HG03442 (cell line): ENCODE measurements around the gene ADAMTS4.
"Not testable (repeated sequence)": the region's sequence is repeated elsewhere in the genome, so short reads cannot be mapped to it uniquely, and the experiment has no call there.

Experiments used
- ATAC-seq: cut with Tn5 transposase; IDR thresholded peaks from one replicate; pipeline ENCODE4 v1.9.1; 2021; ENCODE audit warnings: mild to moderate bottlenecking, moderate library complexity; ENCODE audit not compliant: unreplicated experiment

The ADAMTS4 gene

GRCh38 chr1:161198897-161199431, at the start of gene ADAMTS4:
ADAMTS4 (minus strand) TSS chr1:161199054; CDS start chr1:161198627, 427 bp downstream.
- ATAC-seq: no peak

GRCh38 chr1:161244888-161245287, 46.0 kb upstream of the ADAMTS4 start:
- no peak for ATAC-seq

GRCh38 chr1:161242313-161242712, 43.5 kb upstream of the ADAMTS4 start:
- no peak for ATAC-seq

- ATAC-seq: no peak
Measured at GRCh38 chr1:161241682-161242081, 42.8 kb upstream of the ADAMTS4 start.

GRCh38 chr1:161238039-161238473, 39.2 kb upstream of the ADAMTS4 start, which contains the start of gene NR1I3:
NR1I3 (minus strand) TSS chr1:161238203; CDS start chr1:161236565, 1,638 bp downstream.
- no peak for ATAC-seq

GRCh38 chr1:161235957-161236775, 37.3 kb upstream of the ADAMTS4 start:
- no peak for ATAC-seq

GRCh38 chr1:161233102-161233501, 34.2 kb upstream of the ADAMTS4 start:
- ATAC-seq: no peak

- ATAC-seq: no peak
Measured at GRCh38 chr1:161230762-161231161, 31.9 kb upstream of the ADAMTS4 start.

GRCh38 chr1:161229896-161230295, 31.0 kb upstream of the ADAMTS4 start:
- no peak for ATAC-seq

GRCh38 chr1:161228032-161228431, 29.2 kb upstream of the ADAMTS4 start:
- no peak for ATAC-seq

- peak; percentile 28 for ATAC-seq
Measured at GRCh38 chr1:161227196-161227871, 28.5 kb upstream of the ADAMTS4 start.

- no peak for ATAC-seq
Measured at GRCh38 chr1:161226759-161227158, 27.9 kb upstream of the ADAMTS4 start.

GRCh38 chr1:161226320-161226711, 27.5 kb upstream of the ADAMTS4 start:
- ATAC-seq: no peak

- ATAC-seq: peak; percentile 96
Measured at GRCh38 chr1:161225534-161226319, 26.9 kb upstream of the ADAMTS4 start, which contains the start of gene TOMM40L. TOMM40L (plus strand) TSS chr1:161226060; CDS start chr1:161226490, 430 bp downstream.

GRCh38 chr1:161225178-161225533, 26.3 kb upstream of the ADAMTS4 start:
- ATAC-seq: no peak

GRCh38 chr1:161224695-161225087, 25.8 kb upstream of the ADAMTS4 start:
- ATAC-seq: not testable (repeated sequence)

GRCh38 chr1:161223805-161224694, 25.2 kb upstream of the ADAMTS4 start:
- ATAC-seq: no peak

GRCh38 chr1:161222175-161223019, 23.5 kb upstream of the ADAMTS4 start:
- ATAC-seq: no peak

- ATAC-seq: no peak
Measured at GRCh38 chr1:161220002-161220401, 21.1 kb upstream of the ADAMTS4 start.
